ENCODE data around the gene GPR155. TPM values are rescaled to one million over a fixed set of nuclear protein-coding genes. Genes with fewer than 3 reads are reported as not detected.

Gene GPR155
- total and polyA plus RNA-seq, 7 experiments from 2014 or later: 5.2 to 25.0 (median 16.4) TPM

GRCh38 chr2:174439950-174440349, 46.9 kb downstream of the GPR155 start:
- Histone ChIP-seq H3K36me3 (ENCODE audit: control insufficient read depth in 2 of 3, insufficient read depth in 3 of 3, low read length in 3 of 3) (peaks cover 0 to 40% (median 23%) of the 10 kb centered on the region in 3 experiments), H3K9me3 (ENCODE audit: control insufficient read depth in 2 of 3, low read length in 3 of 3) (no peaks in the 10 kb centered on the region), H3K4me3 (ENCODE audit: low read length) (no peak overlapping the region), H3K27me3 (ENCODE audit: control insufficient read depth in 2 of 2, insufficient read depth in 2 of 2, low read length in 2 of 2) (no peaks in the 10 kb centered on the region), H3K4me1 (ENCODE audit: control insufficient read depth in 2 of 2, insufficient read depth in 2 of 2, low read length in 2 of 2) (no peaks in the 10 kb centered on the region), H3K27ac (ENCODE audit: low read depth, low read length) (no peak overlapping the region)
- DNase-seq: no peak
- Mint-ChIP-seq H3K4me1 (no peaks in the 10 kb centered on the region), H3K36me3 (peaks cover 9 to 43% (median 23%) of the 10 kb centered on the region in 5 donors), H3K4me3 (no peak overlapping the region), H3K9me3 (no peaks in the 10 kb centered on the region), H3K27ac (peak overlapping the region in 1 of 9 donors; percentile 25), H3K27me3 (no peaks in the 10 kb centered on the region)
- POLR2A ChIA-PET: no interaction called here
- ATAC-seq: no peak
- CTCF ChIA-PET: no interaction called here
- intact Hi-C loops (cut with micrococcal nuclease): no loop called here

- no peaks in the 10 kb centered on the region for H3K27me3 ChIP-seq (ENCODE audit: control insufficient read depth in 2 of 2, insufficient read depth in 2 of 2, low read length in 2 of 2)
- H3K9me3 ChIP-seq (ENCODE audit: control insufficient read depth in 2 of 3, low read length in 3 of 3): no peaks in the 10 kb centered on the region
- no peaks in the 10 kb centered on the region for H3K9me3 Mint-ChIP-seq
- ATAC-seq (no peak), DNase-seq (no peak)
- no peak overlapping the region for H3K27ac ChIP-seq (ENCODE audit: low read depth, low read length)
- H3K4me3 Mint-ChIP-seq: no peak overlapping the region
- ChIA-PET POLR2A (no interaction called here), CTCF (no interaction called here)
- no peak overlapping the region for H3K27ac Mint-ChIP-seq
- H3K4me3 ChIP-seq (ENCODE audit: low read length): no peak overlapping the region
- no peaks in the 10 kb centered on the region for H3K4me1 ChIP-seq (ENCODE audit: control insufficient read depth in 2 of 2, insufficient read depth in 2 of 2, low read length in 2 of 2)
- intact Hi-C loops (cut with micrococcal nuclease): no loop called here
- peaks cover 9 to 39% (median 21%) of the 10 kb centered on the region in 5 donors for H3K36me3 Mint-ChIP-seq
- no peaks in the 10 kb centered on the region for H3K4me1 Mint-ChIP-seq
- peaks cover 0 to 34% (median 22%) of the 10 kb centered on the region in 3 experiments for H3K36me3 ChIP-seq (ENCODE audit: control insufficient read depth in 2 of 3, insufficient read depth in 3 of 3, low read length in 3 of 3)
- no peaks in the 10 kb centered on the region for H3K27me3 Mint-ChIP-seq
Observed at GRCh38 chr2:174439323-174439722, 47.5 kb downstream of the GPR155 start.

- no peaks in the 10 kb centered on the region for H3K27me3 Mint-ChIP-seq
- H3K4me3 Mint-ChIP-seq: no peak overlapping the region
- ATAC-seq (no peak), DNase-seq (no peak)
- H3K27me3 ChIP-seq (ENCODE audit: control insufficient read depth in 2 of 2, insufficient read depth in 2 of 2, low read length in 2 of 2): no peaks in the 10 kb centered on the region
- H3K36me3 ChIP-seq (ENCODE audit: control insufficient read depth in 2 of 3, insufficient read depth in 3 of 3, low read length in 3 of 3): peaks cover 0 to 28% (median 17%) of the 10 kb centered on the region in 3 experiments
- H3K9me3 ChIP-seq (ENCODE audit: control insufficient read depth in 2 of 3, low read length in 3 of 3): no peaks in the 10 kb centered on the region
- no peak overlapping the region for H3K27ac Mint-ChIP-seq
- H3K4me1 ChIP-seq (ENCODE audit: control insufficient read depth in 2 of 2, insufficient read depth in 2 of 2, low read length in 2 of 2): no peaks in the 10 kb centered on the region
- ChIA-PET POLR2A (interaction anchor here (0.8 kb wide), 1 partner anchor 10 kb away, joined by 4 read pairs; no protein-coding TSS in a partner anchor), CTCF (interaction anchor here (0.5 kb wide), 1 partner anchor 665 kb away, joined by 3 read pairs; no protein-coding TSS in a partner anchor)
- H3K27ac ChIP-seq (ENCODE audit: low read depth, low read length): no peak overlapping the region
- no peaks in the 10 kb centered on the region for H3K9me3 Mint-ChIP-seq
- peaks cover 9 to 42% (median 25%) of the 10 kb centered on the region in 5 donors for H3K36me3 Mint-ChIP-seq
- H3K4me3 ChIP-seq (ENCODE audit: low read length): no peak overlapping the region
- intact Hi-C loops (cut with micrococcal nuclease): no loop called here
- no peaks in the 10 kb centered on the region for H3K4me1 Mint-ChIP-seq
Observed at GRCh38 chr2:174438146-174438886, 48.5 kb downstream of the GPR155 start.

- Histone ChIP-seq H3K27me3 (ENCODE audit: control insufficient read depth in 2 of 2, insufficient read depth in 2 of 2, low read length in 2 of 2) (no peaks in the 10 kb centered on the region), H3K27ac (ENCODE audit: low read depth, low read length) (no peak overlapping the region), H3K4me3 (ENCODE audit: low read length) (no peak overlapping the region), H3K36me3 (ENCODE audit: control insufficient read depth in 2 of 3, insufficient read depth in 3 of 3, low read length in 3 of 3) (peaks cover 0 to 15% (median 8%) of the 10 kb centered on the region in 3 experiments), H3K4me1 (ENCODE audit: control insufficient read depth in 2 of 2, insufficient read depth in 2 of 2, low read length in 2 of 2) (no peaks in the 10 kb centered on the region), H3K9me3 (ENCODE audit: control insufficient read depth in 2 of 3, low read length in 3 of 3) (no peaks in the 10 kb centered on the region)
- ATAC-seq (no peak), DNase-seq (no peak)
- Mint-ChIP-seq H3K9me3 (no peaks in the 10 kb centered on the region), H3K4me1 (no peaks in the 10 kb centered on the region), H3K27me3 (no peaks in the 10 kb centered on the region), H3K4me3 (no peak overlapping the region), H3K27ac (peak overlapping the region in 1 of 9 donors; percentile 49), H3K36me3 (peaks cover 9 to 33% (median 22%) of the 10 kb centered on the region in 5 donors)
- ChIA-PET CTCF (interaction anchor here (0.6 to 0.7 kb wide), 2 partner anchors 84 to 517 kb away, joined by 3 read pairs; no protein-coding TSS in a partner anchor), POLR2A (no interaction called here)
- intact Hi-C loops (cut with micrococcal nuclease): no loop called here
Observed at GRCh38 chr2:174436351-174436750, 50.5 kb downstream of the GPR155 start.

GRCh38 chr2:174431902-174432301, 54.9 kb downstream of the GPR155 start:
- peaks cover 19 to 54% (median 45%) of the 10 kb centered on the region in 5 donors for H3K36me3 Mint-ChIP-seq
- POLR2A ChIA-PET: no interaction called here
- no peaks in the 10 kb centered on the region for H3K4me1 ChIP-seq (ENCODE audit: control insufficient read depth in 2 of 2, insufficient read depth in 2 of 2, low read length in 2 of 2)
- intact Hi-C loops (cut with micrococcal nuclease): no loop called here
- CTCF ChIA-PET: interaction anchor here (0.7 kb wide), 1 partner anchor 69 kb away, joined by 3 read pairs; no protein-coding TSS in a partner anchor
- DNase-seq (no peak), ATAC-seq (no peak)
- no peaks in the 10 kb centered on the region for H3K4me1 Mint-ChIP-seq
- H3K27me3 Mint-ChIP-seq: no peaks in the 10 kb centered on the region
- H3K27ac ChIP-seq (ENCODE audit: low read depth, low read length): no peak overlapping the region
- no peak overlapping the region for H3K4me3 Mint-ChIP-seq
- no peak overlapping the region for H3K4me3 ChIP-seq (ENCODE audit: low read length)
- H3K9me3 Mint-ChIP-seq: peaks cover 0 to 19% (median 2%) of the 10 kb centered on the region in 11 donors
- no peak overlapping the region for H3K27ac Mint-ChIP-seq
- no peaks in the 10 kb centered on the region for H3K9me3 ChIP-seq (ENCODE audit: control insufficient read depth in 2 of 3, low read length in 3 of 3)
- no peaks in the 10 kb centered on the region for H3K27me3 ChIP-seq (ENCODE audit: control insufficient read depth in 2 of 2, insufficient read depth in 2 of 2, low read length in 2 of 2)
- peaks cover 0 to 21% (median 0%) of the 10 kb centered on the region in 3 experiments for H3K36me3 ChIP-seq (ENCODE audit: control insufficient read depth in 2 of 3, insufficient read depth in 3 of 3, low read length in 3 of 3)

- ChIA-PET CTCF (no interaction called here), POLR2A (interaction anchor here (0.6 to 0.7 kb wide), 2 partner anchors 25 to 349 kb away, joined by 3 to 5 read pairs; no protein-coding TSS in a partner anchor)
- H3K4me1 Mint-ChIP-seq: no peaks in the 10 kb centered on the region
- peaks cover 0 to 19% (median 2%) of the 10 kb centered on the region in 11 donors for H3K9me3 Mint-ChIP-seq
- ATAC-seq: no peak
- Histone ChIP-seq H3K4me1 (ENCODE audit: control insufficient read depth in 2 of 2, insufficient read depth in 2 of 2, low read length in 2 of 2) (no peaks in the 10 kb centered on the region), H3K27me3 (ENCODE audit: control insufficient read depth in 2 of 2, insufficient read depth in 2 of 2, low read length in 2 of 2) (no peaks in the 10 kb centered on the region), H3K4me3 (ENCODE audit: low read length) (no peak overlapping the region), H3K36me3 (ENCODE audit: control insufficient read depth in 2 of 3, insufficient read depth in 3 of 3, low read length in 3 of 3) (peaks cover 0 to 14% (median 0%) of the 10 kb centered on the region in 3 experiments), H3K9me3 (ENCODE audit: control insufficient read depth in 2 of 3, low read length in 3 of 3) (no peaks in the 10 kb centered on the region), H3K27ac (ENCODE audit: low read depth, low read length) (no peak overlapping the region)
- H3K36me3 Mint-ChIP-seq: peaks cover 14 to 46% (median 38%) of the 10 kb centered on the region in 5 donors
- H3K4me3 Mint-ChIP-seq: no peak overlapping the region
- intact Hi-C loops (cut with micrococcal nuclease): no loop called here
- peak overlapping the region in 1 of 9 donors; percentile 2 for H3K27ac Mint-ChIP-seq
- no peak for DNase-seq
- H3K27me3 Mint-ChIP-seq: no peaks in the 10 kb centered on the region
Observed at GRCh38 chr2:174430066-174430465, 56.8 kb downstream of the GPR155 start.

All from naive thymus-derived CD4-positive, alpha-beta T cell (primary cell).